GM18868 (cell line): Measurements from ENCODE around the gene AKIRIN2.

Experiments used
- ATAC-seq: cut with Tn5 transposase; IDR thresholded peaks from one replicate; pipeline ENCODE4 v1.9.1; 2021; ENCODE audit warnings: mild to moderate bottlenecking, moderate library complexity; ENCODE audit not compliant: unreplicated experiment

AKIRIN2 gene

GRCh38 chr6:87701676-87702588, at the start of gene AKIRIN2:
Gene AKIRIN2, minus strand, starts transcription at chr6:87702233. Its CDS starts 549 bp downstream, at chr6:87701684.
- peak; percentile 67 for ATAC-seq

- peak; percentile 95 for ATAC-seq
These were observed 45.6 kb upstream of the AKIRIN2 start for GRCh38 chr6:87747646-87748045.

- no peak for ATAC-seq
These were observed 44.1 kb upstream of the AKIRIN2 start for GRCh38 chr6:87745966-87746721.

- ATAC-seq, result no peak
These were observed 41.4 kb upstream of the AKIRIN2 start for GRCh38 chr6:87743454-87743853.

- peak; percentile 60 for ATAC-seq
These were observed 40.1 kb upstream of the AKIRIN2 start for GRCh38 chr6:87742106-87742505.

GRCh38 chr6:87741001-87741650, 39.1 kb upstream of the AKIRIN2 start:
- no peak for ATAC-seq

- ATAC-seq, result no peak
These were observed 36.7 kb upstream of the AKIRIN2 start for GRCh38 chr6:87738744-87739143.

GRCh38 chr6:87738000-87738399, 36.0 kb upstream of the AKIRIN2 start:
- ATAC-seq, result no peak

GRCh38 chr6:87736809-87737540, 34.9 kb upstream of the AKIRIN2 start:
- ATAC-seq, result peak; percentile 65

GRCh38 chr6:87731818-87732661, 30.0 kb upstream of the AKIRIN2 start:
- peak; percentile 74 for ATAC-seq

- no peak for ATAC-seq
These were observed 29.0 kb upstream of the AKIRIN2 start for GRCh38 chr6:87731080-87731479.

GRCh38 chr6:87729965-87730719, 28.1 kb upstream of the AKIRIN2 start:
- ATAC-seq, result no peak

GRCh38 chr6:87728706-87729105, 26.7 kb upstream of the AKIRIN2 start:
- ATAC-seq, result no peak

- ATAC-seq, result peak; percentile 82
These were observed 23.2 kb upstream of the AKIRIN2 start for GRCh38 chr6:87724983-87725811.

GRCh38 chr6:87723170-87724078, 21.4 kb upstream of the AKIRIN2 start:
- ATAC-seq, result peak; percentile 40

GRCh38 chr6:87722540-87723169, 20.6 kb upstream of the AKIRIN2 start:
- ATAC-seq, result no peak

GRCh38 chr6:87721311-87721710, 19.3 kb upstream of the AKIRIN2 start:
- no peak for ATAC-seq
